ENCODE measurements around the gene POLQ.
"Not testable (repeated sequence)": the region's sequence is repeated elsewhere in the genome, so short reads cannot be mapped to it uniquely, and the experiment has no call there.

POLQ gene

DNA sequence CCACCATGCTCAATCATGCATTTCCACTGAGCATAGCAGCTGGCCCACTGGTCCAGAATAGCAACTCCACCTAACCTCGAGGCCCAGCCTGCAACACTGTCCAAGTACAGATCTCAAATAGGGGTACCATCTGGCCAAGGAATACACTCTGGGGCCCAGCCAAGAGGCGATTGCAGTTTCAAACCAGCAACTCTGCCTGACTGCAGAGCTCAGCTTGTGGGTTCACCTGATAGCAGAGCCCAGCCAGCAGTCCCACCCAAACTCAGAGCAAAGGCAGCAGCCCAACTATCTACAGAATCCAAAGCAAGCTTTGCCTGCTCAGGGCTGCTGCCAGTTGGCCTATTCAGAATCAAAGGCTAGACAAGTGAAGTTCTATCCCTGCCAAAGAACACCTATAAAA is 30.5 kb downstream of the POLQ start:
- intact Hi-C loops (cut with DNase I), result no loop called here
- DNase-seq, result no peak

DNA sequence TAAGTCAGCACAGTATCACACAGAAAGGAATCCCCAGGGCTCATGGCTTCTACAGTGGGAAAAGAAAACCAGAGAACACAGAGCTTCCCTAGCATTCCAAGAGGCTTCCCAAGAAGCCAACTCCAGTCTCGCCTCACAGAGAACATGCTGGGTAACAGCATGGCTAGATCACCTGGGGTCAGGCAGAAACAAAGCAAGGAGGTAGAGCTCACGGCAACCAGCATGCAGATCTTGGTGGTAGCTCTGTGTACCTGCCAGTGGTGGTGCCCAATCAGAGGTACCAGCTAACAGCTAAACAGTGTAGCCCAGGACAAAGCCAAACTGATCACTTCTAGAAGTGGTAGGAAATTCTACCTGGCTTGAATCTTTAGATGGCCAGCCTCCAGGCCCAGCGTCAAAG is 31.3 kb downstream of the POLQ start:
- DNase-seq, result no peak
- intact Hi-C loops (cut with DNase I), result no loop called here

DNA sequence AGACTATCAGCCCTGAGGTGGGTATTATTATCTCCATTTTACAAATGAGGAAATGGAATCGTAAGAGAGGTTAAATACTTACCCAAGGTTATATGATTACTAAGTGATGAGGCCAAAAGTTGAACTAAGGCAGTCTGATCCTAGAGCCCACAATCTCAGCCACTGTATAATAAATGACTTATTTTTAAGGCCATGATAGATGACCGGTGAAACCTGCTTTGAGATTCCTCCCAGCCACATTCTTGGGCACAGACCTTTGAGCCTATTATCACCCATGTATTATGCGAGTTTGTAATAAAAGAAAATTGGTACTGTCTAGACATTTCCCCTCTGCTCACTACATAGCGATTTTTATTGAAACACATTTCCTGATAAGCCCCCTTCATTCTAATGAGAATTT is 37.4 kb downstream of the POLQ start:
- intact Hi-C loops (cut with DNase I), result no loop called here
- no peak for DNase-seq

DNA sequence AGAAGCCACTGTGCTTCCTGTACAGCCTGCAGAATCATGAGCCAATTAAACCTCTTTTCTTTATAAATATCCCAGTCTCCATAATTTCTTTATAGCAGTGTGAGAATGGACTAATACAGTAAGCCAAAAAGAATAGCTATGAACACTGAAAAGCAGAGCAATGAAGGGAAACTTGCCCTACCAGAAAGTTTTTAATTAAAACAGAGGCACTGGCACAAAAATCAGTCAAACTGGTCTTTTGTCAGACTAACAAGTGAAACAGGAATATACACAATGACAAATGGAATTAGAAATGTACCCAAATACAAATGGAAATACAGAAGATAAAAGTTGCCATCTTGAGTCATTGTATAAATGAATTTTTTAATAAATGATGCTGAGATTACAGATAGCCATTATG is 40.5 kb downstream of the POLQ start:
- intact Hi-C loops (cut with DNase I), result no loop called here
- DNase-seq, result no peak

DNA sequence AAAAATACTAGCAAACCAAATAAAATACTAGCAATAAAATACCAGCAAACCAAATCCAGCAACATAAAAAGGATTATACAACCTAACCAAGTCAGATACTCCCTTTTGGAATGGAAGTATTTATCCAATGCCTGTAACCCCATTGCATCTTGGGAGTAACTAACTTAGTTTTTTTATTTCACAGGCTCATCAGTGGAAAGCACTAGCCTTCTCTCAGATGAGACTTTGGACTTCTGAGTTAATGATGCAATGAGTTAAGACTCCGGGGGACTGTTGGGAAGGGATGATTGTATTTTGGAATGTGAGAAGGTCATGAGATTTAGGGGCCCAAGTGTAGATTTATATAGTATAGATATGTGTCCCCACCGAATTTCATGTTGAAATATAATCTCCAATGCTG is 41.2 kb downstream of the POLQ start:
- intact Hi-C loops (cut with DNase I), result no loop called here
- DNase-seq, result no peak

DNA sequence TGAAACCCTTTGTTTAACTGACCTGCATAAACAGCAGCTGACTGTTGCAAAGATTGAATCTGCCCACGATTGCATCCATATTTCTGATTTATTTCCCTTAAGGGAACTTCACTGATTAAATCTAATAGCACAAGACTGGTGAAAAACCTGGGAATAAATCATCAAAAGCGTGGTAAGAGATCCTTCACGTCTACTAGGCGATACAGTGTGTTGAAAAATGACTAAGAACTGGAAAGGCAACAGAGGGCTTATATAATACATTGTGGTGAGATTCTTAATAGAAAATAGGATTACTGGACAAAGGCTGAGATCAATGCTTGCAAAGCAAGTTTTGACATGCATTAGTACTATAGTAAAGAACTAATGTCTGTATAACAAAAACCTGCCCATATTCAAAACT is 49.0 kb downstream of the POLQ start:
- DNase-seq, result no peak
- intact Hi-C loops (cut with DNase I), result no loop called here

DNA sequence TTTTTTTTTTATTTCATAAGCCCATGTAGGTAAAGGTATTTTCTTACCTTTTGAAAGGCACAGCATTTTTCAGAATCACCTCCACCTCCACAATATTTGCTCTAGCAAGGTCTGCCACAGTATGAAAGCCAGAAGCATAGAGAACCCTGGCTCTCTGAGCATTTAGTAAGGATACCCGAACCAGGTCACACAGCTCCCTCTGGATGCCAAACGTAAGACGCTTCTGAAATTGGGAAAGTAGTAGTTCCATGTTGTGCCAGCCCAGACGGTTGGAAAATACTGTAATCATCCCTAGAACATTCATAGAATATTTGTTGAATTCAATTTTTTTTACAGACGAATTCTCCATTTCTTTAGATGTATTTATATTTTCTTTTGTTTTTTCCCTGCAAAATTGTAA is 52.4 kb downstream of the POLQ start:
- intact Hi-C loops (cut with DNase I), result no loop called here
- DNase-seq, result no peak

DNA sequence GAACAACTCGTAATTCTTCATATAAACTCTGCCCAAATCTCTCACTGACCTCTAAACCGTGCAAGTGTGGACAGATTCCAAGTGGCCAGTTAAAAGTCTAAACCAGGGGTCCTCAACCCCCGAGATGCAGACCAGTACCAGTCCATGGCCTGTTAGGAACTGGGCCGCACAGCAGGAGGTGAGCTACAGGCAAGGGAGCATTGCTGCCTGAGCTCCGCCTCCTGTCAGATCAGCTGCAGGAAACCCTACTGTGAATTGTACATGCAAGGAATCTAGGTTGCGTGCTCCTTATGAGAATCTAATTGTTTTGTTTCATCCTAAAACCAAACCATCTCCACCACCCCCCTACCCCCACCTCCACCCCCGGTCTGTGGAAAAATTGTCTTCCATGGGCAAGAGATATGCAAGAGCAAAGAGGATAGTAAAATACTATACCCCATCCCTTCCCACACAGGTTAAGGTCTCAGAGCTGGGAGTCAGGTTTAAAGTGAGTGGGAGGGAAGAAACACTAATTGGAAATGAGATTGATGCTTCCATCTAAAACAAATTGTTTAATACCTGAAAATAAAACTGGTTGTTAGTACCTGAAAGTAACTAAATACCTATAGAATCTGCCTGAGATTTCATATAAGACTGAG is 54.0 kb downstream of the POLQ start:
- intact Hi-C loops (cut with DNase I), result no loop called here

DNA sequence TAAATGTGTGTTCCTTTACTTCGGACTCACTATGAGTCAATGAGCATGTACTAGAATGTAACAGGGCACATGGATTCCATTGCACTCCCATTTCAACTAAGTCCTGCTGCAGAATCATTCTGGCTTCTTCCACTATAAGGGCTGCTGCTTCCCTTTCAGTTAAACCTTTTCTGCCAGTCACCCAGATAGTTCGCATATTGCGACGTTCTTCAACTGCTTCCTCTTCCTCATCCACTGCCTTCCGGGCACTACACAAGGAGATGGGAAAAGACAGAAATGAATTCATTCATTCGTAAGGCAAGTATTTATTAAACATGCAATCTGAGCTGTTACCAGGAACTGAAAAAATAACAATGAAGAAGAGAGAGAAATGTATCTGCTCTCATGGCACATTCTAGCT is 55.6 kb downstream of the POLQ start:
- intact Hi-C loops (cut with DNase I), result no loop called here
- no peak for DNase-seq

More for the DNA sequence above, 54.0 kb downstream of the POLQ start:
- no peak for DNase-seq

DNA sequence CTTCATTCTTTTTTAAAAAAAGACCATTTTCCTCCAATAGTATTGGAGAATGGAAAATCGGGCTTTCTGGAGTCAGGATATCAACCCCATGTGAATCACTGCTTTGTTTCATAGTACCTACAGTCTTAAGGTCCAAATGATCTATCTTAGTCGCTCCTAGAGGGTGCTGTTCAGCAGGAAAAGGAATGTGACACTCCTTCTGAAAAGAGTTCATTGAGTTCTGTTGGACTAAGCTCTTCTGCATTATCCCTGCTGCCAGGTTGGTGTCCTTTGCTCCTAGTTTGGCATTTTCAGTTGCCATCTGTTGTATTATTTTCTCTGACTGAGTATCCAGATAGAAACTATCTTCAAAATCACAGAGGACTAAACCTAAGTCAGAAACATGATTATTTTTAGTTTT is 57.2 kb downstream of the POLQ start:
- intact Hi-C loops (cut with DNase I), result no loop called here
- DNase-seq, result no peak

DNA sequence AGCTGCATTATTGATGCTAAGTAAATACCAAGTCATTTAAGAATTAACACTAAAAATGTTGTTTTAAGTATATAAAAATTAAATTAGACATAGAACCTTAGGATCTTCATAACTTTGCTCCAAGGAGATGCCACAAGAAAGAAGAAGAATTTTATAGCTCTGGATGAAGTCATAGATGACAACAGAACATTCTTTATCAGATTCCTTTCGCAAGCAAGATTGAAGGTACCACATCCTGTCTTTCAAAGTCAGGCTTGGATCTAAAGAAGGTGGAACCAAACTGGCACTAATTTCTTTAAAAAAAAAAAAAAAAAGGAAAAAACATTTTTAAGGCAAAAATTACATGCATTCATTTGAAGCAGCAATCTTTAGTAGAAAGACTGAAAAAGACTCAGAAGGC is 62.5 kb downstream of the POLQ start:
- intact Hi-C loops (cut with DNase I), result no loop called here
- no peak for DNase-seq

DNA sequence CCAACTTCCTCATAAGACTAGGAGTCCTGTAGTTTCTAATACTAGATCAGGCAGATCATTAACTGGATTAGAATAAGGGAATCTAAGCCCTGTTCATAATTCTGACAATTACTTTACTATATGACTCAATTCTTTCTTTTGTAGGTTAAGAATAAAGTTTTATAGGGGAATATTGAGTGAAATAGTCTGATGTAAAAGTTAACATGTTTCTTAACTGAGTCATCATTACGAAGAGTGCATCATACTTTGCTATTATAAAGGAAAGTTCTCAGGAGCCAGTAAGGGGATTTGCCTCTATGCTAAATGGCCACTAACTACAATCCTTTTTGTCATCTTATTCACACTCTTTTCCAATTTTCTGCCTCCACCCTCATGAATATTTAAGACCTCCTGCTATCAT is 63.1 kb downstream of the POLQ start:
- DNase-seq, result no peak
- intact Hi-C loops (cut with DNase I), result no loop called here

DNA sequence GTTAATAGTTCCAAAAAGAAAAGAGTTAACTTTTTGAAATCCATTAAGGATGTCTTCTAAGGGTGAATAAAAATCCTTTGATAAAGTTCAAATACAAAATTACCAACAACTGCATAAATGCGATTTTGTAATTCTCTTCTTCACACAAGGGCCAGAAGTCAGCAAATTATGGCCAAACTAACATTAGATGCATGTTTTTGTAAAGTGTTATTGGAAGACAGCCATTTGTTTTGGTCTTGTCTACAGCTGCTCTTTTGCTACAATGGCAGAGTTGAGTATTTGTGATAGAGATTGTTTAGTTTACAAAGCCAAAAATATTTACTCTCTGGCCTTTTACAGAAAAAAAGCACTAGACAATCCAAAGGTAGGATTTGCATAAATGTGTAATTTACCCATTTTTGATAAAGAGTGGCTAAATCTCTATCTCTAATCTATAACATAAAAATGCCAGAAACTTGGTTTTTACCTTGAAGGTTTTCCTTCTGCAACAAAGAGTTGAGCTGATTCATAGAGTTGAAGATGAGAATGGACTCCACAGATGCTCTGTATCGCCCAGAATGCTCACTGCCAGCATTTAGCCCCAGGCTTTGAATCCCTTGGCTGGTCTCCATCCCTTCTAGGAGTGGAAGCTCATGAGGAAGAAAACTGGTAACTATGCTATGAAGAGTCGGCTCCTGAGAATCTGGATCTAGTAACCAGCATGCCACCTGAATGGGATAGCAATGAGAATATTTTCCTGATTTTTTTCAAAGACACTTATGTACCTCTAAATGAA is 64.5 kb downstream of the POLQ start:
- no peak for DNase-seq
- intact Hi-C loops (cut with DNase I), result no loop called here

DNA sequence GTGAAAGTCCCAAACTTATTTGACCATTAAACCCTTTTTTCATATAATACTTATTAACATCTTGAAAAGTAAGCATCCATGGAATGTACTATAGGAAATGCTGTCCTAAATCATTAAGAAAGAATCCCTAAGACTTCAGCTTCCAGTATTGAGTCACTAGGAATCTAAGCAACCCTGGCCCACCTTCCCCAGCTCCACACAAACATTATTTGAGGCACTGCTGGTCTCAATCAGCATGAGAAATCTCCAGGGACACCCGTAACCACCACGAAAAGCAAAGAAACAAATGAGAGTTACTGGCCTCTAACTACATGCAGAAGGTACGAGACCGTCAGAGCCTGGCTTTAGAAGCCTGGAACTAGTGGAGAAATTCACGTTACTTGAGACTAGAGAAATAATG is 68.2 kb downstream of the POLQ start:
- intact Hi-C loops (cut with DNase I), result no loop called here
- no peak for DNase-seq

DNA sequence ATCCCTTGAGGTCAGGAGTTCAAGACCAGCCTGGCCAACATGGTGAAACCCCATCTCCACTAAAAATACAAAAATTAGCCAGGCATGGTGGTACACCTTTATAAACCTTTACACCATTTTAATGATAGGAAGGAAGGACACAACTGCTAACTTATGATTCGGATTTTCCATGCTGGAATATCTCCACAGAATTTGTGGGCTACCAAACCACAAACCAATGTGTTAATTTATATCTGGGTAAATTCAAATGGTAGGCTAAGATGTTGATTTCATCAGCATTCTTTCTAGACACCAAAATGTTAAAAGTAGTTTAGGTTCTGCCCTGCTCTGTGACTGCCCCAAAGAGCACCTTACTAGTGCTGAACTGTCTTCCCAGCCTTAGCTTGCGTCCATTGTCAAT is 72.8 kb downstream of the POLQ start:
- DNase-seq, result no peak
- intact Hi-C loops (cut with DNase I), result no loop called here

DNA sequence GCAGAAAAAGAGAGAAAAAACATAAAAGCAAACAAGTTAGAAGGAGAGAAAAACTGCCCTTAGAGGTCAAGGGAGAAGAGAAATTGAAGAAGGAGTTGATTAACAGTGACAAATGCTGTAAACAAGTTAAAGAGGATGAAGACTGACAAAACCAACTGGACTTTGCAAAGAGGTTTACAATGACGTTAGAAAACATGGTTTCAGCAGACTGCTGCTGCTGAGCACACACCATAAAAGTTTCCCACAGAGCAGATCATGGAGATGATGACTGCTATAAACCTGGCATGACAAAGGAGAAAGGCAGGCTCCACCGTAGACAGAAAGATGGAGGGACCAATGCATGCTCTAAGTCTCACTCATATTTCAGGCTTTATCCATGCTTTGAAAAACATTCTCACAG is 78.7 kb downstream of the POLQ start:
- intact Hi-C loops (cut with DNase I), result no loop called here
- DNase-seq, result no peak

DNA sequence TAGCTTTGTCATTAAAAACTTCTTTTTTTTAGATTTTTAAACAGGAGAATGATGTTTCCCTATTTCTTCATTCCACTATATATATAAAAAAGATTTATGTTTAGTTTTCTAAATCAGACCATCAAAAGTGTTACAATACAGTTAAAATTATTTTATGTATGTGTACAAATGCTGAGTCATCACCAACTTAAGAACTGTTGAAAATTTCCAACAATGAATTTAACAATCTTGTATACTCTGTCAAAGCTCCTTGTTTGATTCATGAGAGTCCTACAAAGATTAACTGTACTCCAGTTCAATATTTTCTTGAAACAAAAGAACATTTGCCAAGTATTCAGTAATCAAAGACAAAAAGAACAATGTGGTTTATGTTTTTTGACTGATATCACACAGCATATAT is 82.0 kb downstream of the POLQ start:
- DNase-seq, result no peak
- intact Hi-C loops (cut with DNase I), result no loop called here

DNA sequence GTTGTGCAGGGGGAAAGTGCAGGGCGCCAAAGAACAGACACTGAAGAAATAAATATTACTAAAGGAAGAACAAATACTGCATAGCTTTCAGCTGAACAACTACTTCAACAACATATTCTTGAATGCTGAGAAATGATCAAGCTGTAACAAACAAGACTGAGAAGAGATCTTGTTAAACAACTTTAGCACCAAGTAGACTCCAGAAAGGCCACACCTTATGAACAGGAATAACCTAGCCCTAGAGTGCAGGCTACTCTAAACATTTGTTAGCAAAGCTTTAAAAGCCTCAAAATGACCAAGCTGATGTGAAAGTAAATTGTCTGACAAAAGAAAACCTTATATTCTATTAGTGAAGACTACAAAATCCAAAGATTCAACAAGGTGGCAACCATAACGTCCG is 83.2 kb downstream of the POLQ start:
- intact Hi-C loops (cut with DNase I), result no loop called here
- DNase-seq, result no peak

DNA sequence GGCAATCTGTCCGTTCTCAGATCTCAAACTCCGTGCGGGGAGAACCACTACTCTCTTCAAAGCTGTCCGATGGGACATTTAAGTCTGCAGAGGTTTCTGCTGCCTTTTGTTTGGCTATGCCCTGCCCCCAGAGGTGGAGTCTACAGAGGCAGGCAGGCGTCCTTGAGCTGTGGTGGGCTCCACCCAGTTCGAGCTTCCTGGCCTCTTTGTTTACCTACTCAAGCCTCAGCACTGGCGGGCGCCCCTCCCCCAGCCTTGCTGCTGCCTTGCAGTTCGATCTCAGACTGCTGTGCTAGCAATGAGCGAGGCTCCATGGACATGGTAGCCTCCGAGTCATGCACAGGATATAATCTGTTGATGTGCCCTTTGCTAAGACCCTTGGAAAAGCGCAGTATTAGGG is 94.0 kb downstream of the POLQ start:
- not testable (repeated sequence) for DNase-seq

DNA sequence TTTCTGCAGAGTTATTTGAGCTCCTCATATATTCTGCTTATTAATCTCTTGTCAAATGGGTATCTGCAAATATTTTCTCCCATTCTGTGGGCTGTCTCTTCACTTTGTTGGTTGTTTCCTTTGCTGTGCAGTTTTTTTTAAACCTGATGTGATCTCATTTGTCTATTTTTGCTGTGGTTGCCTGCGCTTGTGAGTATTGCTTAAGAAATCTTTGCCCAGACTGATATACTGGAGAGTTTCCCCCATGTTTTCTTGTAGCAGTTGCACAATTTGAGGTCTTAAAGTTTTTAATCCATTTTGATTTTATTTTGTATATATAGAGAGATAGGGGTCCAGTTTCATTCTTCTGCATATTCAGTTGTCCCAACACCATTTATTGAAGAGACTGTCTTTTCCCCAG is 102.3 kb downstream of the POLQ start:
- DNase-seq, result no peak
- intact Hi-C loops (cut with DNase I), result no loop called here

More for the DNA sequence above, 94.0 kb downstream of the POLQ start:
- intact Hi-C loops (cut with DNase I), result not testable (repeated sequence)

DNA sequence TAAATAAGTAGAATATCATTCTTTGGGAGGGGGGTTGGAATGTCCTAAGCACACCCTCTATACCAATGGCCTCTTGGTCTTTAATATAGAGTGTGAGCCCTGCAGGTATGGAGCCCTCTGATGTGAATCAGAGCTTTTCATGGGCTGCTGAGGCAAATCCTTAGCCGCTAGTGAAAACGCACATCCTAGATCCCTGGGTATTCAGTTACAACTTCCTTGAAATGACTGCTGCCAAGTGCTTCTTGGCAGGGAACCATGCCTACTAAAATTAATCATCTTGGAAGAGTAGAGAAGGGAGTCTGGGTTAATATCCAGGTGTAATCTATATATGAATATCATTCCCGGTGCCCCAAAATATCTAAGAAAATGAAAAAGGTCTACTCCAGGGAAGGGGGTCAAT is 109.1 kb downstream of the POLQ start:
- intact Hi-C loops (cut with DNase I), result no loop called here
- DNase-seq, result no peak

DNA sequence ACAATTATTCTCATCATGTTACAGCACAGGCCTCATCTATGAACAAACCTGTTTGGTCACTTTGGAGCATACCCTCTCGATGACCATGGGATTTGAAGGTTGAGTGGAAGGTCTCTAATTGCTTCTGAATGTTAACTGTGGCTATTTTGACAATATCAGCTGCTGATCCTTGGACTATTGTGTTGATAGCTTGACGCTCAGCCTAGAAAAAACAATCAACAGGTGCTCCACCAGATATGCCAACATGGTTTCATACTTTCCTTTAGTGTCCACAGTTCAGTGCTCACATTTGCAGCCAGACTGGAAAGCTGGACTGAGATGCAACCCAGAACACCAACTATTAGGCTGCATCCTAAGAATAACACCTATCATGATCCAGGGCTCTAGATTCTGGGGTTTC is 109.7 kb downstream of the POLQ start:
- intact Hi-C loops (cut with DNase I), result no loop called here
- no peak for DNase-seq
